GM20431 (cell line): ENCODE results near the gene ABCA7.

Experiments
- in situ Hi-C: fragments of 300-500 bp; cut with MseI, MboI; formaldehyde crosslinking; loops from one replicate; pipeline ENCODE4 v1.15.0; 2020; ENCODE audit warnings: low sequenced_read_pairs; ENCODE audit not compliant: unreplicated experiment

Gene ABCA7

DNA sequence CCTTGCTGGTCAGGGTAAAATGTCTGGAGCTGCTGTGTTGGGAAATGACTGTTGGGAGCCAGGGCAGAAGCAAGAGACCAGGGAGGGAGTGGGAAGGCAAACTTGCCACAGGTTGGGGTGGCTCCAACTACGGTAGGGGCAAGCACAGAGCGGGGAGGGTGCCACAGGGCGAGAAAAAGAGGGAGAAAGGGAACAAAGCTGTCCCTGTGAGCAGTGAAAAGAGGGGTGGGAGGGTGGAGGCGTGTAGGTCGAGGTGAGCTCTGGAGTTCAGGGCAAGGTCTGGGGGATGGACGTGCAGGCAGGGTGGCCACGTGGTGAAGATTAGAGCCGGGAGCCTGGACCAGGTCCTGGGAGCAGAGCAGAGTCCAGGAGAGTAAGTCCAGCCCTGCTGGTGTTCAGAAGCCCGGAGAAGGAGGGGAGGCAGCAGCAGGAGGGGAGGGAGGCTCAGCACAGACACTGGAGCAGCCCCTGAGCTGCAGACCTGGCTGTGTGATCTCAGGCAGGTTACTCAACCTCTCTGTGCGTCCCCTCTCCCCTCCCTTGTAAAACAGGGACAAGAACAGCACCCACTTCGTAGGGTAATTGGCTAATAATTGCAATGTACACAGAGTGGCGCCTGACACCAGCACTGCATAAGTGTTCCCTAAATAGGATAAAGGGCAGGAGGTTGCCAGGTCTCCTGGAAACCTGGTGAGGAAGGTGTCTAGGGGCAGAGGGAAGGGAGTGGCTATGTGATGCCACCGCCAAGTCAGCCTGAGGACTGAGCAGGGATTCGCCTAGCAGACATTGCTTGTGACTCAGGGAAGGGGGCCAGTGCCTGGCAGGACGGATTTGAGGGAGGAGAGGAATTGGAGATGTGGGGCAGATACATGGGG, 58.5 kb downstream of the ABCA7 start:
- in situ Hi-C loops = no loop called here

DNA sequence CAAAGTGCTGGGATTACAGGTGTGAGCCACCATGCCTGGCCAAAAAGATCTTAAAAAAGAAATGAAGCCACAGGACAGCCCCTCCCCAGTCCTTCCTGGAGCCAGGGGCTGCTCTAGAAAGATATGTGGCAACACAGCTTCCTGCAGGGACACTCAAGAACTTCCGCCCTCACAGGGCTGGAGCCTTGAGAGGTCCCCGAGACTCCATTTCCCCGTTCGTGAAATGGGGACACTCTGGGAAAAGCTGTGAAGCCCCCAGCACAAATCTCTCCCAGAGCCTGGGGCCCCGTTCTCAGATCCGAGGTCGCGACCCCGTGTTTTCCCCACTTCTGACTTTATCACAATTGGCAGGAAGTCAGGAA, 61.4 kb downstream of the ABCA7 start:
- in situ Hi-C loops = no loop called here

DNA sequence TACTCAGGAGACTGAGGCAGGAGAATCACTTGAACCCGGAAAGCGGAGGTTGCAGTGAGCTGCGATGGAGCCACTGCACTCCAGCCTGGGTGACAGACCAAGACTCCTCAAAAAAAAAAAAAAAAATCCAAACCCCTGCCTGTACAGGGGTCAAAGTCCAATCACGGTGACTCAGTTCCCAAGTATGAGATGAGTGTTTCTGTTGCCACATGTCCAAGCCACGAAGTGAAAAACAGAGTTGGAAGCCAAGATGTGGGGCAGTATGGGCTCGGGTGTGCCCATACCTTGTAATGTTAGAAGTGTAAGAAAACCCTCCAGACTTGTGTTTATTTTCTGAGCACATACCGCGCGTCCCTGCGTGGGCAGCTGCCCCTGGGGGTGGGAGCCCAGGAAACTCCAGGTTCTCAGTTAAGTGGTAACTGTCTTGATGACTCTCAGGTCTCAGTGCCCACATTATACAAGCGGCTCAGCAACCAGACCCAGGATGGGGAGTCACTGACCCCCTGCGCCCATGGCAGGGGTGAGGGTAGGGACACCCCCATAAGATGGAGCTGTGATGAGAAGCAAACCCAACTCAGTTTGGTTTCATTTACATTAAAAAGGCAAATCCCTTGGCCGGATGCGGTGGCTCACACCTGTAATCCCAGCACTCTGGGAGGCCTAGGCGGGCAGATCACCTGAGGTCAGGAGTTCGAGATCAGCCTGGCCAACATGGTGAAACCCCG, 62.7 kb downstream of the ABCA7 start:
- in situ Hi-C loops = no loop called here

DNA sequence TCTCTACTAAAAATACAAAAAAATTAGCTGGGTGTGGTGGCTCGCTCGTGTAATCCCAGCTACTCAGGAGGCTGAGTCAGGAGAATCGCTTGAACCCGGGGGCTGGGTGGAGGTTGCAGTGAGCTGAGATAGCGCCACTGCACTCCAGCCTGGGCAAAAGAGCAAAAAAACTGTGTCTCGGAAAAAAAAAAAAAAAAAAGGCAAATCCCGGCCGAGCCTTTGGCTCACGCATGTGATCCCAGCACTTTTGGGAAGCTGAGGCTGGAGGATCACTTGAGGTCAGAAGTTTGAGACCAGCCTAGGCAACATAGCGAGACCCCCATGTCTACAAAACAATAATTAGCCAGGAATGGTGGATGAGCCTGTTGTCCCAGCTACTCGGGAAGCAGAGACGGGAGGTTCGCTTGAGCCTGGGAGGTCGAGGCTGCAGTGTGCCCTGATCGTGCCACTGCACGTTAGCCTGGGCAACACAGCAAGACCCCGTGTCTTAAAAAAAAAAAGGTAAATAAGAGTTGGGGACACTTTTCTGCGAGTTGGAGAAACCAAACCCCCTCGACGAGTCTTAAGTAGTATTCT, 63.3 kb downstream of the ABCA7 start:
- in situ Hi-C loops = no loop called here

DNA sequence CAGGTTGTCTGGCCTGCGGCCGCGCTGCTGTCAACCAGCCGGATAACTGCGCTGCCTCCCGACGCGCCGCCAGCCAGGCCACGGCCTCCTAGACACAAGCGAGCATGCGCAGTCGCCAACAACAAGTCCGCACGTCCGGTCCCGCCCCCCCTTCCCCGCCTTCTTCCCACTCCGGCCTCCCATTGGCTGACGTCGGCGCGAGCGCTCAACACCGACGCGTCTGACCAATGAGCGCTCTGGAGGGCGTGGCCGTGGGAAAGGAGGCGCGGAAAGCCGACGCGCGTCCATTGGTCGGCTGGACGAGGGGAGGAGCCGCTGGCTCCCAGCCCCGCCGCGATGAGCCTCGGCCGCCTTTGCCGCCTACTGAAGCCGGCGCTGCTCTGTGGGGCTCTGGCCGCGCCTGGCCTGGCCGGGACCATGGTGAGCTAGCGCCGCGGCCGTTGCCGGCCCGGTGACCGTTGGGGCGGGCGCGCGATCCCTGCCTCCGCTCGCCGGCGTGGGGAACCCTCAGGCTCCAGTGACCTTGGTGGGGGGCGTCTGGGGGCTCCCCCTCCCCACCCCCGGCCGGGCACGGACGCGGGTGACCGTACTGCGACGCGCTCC, 63.9 kb downstream of the ABCA7 start, which contains the start of gene GPX4:
Gene GPX4 (plus strand): TSS at position 287 of the 603 bp plus-strand sequence. CDS start 50 bp downstream, at position 337.
- in situ Hi-C loops = no loop called here

DNA sequence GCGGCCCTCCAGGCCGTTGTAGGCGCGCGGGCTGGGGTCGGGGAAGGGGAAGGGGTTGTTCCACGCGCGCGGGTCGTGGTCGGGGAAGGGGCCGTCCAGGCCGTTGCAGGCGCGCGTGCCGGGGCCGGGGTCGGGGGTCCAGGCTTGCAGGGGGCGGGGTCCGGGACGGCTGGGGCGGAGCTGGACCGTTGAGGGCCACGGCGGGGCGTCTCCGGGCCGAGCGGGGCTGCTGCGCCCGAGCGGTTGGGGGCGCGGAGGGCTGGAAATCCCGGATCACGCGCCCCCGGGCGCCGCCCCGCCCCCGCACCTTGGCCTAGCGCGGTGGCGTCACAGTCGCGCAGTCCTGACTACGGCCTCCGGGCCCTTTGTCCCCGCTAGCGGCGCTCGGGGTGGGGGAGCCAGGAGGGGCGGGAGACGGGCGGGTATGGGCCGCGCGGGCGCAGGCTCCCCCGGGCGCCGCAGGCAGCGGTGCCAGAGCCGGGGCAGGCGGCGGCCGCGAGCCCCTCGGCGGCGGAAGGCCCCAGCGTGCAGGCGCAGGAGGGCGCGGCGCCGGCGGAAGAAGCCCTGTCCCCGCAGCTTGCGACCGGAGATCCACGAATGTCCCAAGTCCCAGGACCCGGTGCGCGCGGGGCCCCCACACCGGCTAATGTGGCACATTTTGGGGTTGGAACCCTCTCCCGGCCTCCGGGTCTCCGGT, 64.6 kb downstream of the ABCA7 start:
- in situ Hi-C loops = no loop called here

DNA sequence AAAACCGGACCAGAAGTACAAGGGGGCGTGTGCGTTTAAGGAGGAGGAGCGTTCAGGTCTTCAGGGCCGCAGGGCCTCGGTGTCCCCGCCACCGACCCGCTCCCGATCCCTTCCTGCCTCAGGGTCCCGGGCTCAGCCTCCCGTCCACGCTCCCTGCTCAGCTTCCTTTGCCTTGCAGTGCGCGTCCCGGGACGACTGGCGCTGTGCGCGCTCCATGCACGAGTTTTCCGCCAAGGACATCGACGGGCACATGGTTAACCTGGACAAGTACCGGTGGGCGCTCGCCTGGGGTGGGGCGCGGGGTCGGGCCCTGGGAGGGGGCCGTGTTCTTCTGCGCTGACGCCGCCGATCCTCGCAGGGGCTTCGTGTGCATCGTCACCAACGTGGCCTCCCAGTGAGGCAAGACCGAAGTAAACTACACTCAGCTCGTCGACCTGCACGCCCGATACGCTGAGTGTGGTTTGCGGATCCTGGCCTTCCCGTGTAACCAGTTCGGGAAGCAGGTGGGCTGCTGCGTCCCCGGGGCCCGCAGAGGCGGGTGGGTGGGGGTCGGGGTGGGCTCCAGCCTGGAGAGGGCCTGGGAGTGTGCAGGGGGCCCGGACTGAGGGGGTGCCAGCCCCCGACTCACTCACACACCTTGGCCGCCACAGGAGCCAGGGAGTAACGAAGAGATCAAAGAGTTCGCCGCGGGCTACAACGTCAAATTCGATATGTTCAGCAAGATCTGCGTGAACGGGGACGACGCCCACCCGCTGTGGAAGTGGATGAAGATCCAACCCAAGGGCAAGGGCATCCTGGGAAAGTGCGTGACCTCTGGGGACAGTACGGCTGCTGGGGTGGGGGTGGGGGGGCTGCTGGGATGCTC, 65.3 kb downstream of the ABCA7 start:
- in situ Hi-C loops = no loop called here

DNA sequence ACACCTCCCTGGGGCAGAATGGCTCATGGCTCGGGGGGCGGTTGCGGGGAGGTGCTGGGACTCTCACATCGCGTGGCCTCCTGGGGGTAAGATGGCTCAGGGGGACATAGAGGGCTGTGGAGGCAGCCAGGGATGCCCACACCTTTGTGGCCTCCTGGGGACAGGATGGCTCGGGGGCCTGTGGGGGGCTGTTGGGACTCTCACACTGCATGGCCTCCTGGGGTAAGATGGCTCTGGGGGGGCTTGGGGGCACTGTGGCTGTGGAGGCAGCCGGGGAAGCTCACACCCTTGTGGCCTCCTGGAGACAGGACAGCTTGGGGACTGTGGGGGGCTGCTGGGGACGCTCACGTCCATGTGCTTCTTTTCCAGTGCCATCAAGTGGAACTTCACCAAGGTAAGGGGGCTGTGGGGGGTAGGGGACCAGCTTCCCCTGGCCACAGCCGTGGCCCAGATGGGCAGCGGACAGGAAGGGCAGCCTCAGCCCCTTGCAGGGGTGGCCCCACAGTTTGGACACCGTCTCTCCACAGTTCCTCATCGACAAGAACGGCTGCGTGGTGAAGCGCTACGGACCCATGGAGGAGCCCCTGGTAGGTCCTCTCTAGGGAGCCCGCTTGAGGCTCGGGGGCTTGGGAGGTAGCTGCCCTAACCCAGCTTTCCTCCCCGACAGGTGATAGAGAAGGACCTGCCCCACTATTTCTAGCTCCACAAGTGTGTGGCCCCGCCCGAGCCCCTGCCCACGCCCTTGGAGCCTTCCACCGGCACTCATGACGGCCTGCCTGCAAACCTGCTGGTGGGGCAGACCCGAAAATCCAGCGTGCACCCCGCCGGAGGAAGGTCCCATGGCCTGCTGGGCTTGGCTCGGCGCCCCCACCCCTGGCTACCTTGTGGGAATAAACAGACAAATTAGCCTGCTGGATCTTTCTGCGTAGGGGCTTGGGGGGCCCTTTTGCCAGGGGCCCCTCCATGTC, 66.2 kb downstream of the ABCA7 start:
- in situ Hi-C loops = no loop called here

DNA sequence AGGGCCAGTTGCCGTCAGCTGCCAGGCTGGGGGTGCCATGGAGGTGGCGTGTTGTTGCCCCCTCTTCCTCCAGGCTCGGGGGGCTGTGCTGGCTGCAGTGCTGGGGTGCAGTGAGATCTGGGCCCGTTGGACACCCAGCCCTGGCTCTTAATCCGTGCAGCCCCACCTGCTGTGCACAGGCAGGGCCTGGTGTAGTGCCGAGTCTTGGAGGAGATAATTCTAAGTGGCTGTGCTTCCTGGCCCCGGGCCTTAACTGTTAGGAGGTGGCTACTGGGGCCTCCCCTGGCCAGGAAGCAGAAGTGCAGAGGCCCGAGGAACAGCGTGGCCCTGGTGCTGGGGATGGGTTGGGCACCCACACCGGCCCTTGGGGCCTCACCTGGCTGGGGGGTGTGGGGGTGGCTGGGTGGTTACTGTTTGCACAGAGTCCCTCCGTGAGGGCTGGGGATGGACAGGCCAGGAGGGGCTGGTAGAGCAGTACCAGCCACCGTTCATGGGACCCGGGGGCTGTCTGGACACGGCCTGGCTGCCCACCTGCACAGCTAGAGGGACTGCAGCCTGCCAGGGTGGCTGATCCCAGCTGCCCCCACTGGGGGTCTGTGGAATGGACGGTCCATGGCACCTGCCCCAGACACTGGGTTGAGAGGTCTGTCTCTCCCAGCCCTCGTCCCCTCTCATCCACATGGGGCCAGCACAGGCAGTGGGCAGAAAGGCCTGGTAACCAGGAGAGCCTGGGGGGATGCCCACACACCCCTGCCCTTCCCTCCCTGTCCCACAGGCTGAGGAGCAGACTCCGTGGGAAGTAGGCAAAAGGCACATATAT, 67.1 kb downstream of the ABCA7 start:
- in situ Hi-C loops = no loop called here

DNA sequence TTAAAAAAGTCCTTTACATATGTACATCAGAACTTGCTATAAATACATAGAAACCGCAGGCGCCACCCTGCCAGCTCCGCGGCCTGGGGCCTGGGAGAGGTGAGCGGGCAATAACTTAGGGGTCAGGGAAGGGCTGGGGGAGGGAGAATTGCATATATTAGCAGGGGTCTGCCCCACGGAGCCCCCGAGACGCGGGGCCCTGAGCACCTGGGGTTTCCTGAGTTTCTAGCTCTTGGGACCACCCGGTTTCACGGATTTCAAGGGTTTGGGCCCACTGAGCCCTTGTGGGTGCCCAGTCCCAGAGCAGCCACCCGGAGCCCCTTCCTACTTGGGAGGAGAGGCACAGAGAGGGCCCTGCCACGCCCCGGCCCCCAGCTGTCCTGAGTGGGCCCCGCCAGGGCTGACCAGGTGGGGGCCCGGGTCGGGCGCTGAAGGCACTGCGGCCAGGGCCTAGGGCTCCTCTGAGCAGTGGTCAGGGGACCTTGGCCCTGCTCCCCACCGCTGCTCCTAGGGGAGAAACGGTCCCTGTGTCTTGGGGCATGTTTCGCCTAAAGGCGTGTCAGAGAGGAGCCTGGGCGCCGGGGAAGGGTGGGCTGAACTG, 67.9 kb downstream of the ABCA7 start:
- in situ Hi-C loops = no loop called here

DNA sequence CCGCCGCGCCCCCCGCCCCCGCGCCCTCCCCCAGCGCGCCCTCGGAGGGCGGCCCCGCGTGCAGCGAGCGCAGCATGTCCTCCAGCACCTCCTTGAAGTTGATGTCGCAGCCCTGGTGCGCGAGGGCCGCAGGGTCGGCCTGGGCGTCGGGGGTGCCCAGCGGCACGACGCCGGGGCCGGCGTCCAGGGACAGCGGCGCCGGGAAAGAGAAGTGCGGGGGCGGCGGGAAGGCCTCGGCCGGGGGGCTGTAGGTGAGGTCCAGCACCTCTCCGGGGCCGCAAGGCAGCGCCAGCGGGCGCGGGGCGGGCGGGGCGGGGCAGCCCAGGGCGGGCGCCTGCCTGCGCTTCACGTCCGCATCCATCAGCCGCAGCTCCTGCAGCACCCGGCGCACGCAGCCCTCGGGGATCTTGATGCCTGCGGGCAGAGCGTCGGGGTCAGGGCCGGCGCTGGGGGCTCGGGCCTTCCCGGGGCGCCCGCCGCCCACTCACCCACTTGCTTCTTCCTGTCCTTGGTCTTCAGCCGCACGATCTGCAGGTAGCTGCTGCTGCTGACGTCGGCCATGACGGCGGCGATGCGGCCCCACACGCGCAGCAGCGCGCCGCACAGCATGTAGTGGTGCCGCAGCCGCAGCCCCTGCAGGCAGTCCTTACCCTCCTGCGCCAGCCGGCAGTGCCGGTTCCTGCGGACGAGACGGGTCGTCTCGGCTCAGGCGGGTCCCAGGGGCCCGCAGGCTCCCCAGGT, 68.6 kb downstream of the ABCA7 start:
- in situ Hi-C loops = no loop called here

DNA sequence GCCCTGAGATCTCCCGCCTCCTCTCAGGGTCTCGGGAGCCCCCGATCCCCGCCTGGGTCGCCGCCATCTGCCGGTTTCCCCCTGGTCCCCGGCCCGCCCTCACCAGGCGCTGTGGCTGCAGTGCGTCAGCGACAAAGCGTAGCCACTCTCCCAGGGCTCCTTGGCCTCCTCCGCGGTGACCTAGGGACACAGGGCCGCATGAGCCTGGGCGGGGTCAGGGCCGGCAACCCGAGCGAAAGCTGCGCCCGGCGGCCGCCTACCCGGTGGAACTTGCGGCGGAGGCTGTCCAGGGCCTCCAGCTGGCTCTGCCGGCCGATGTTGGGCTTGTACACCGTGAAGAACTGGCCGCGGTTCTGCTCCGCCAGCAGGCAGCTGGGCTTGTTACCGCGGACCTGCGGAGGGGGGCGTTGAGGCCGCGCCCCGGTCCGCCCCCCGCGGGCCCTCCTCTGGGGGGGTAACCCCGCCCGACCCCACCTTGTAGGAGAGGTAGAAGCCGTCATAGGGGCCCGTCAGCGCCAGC, 69.2 kb downstream of the ABCA7 start:
- in situ Hi-C loops = no loop called here

DNA sequence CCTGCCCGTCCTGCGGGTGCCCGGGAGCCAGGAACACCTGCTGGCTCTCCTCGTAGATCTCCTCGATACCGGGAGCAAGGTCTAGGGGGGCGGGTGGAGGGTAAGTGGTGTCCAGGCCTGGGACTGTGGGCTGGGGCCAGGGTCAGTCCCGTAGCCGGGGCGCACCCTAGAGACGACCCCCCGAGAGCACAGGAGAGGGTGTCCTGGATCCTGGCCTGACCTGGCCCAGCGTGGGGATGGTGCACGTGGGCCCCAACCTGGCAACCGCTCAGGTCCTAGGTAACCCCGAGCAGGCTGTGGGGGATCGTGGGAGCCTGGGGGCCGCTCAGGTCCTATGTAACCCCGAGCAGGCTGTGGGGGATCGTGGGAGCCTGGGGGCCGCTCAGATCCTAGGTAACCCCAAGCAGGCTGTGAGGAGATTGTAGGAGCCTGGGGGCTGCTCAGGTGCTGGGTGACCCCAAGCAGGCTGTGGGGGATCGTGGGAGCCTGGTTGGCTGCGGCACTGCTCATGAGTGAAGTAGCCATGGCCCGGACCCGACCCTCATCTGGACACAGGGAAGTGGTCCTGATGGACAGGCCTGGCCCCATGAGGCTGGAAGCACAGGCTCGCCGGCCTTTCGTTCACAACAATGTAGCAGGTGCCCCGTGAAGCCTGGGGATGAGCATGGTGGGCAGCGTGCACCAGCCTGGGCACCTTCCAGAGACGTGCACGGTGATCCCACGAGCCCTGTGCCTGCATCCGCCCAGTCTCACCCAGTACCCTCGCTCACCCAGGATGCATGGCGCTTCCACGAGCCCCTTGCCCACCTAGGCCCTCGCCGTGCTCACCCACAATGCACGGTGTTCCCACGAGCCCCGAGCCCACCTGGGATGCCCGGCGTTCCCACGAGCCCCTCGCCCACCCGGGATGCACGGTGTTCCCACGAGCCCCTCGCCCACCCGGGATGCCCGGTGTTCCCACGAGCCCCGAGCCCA, 70.1 kb downstream of the ABCA7 start:
- in situ Hi-C loops = loop anchor here (10.0 kb wide), 1 partner anchor 75 kb away; no protein-coding TSS in a partner anchor

DNA sequence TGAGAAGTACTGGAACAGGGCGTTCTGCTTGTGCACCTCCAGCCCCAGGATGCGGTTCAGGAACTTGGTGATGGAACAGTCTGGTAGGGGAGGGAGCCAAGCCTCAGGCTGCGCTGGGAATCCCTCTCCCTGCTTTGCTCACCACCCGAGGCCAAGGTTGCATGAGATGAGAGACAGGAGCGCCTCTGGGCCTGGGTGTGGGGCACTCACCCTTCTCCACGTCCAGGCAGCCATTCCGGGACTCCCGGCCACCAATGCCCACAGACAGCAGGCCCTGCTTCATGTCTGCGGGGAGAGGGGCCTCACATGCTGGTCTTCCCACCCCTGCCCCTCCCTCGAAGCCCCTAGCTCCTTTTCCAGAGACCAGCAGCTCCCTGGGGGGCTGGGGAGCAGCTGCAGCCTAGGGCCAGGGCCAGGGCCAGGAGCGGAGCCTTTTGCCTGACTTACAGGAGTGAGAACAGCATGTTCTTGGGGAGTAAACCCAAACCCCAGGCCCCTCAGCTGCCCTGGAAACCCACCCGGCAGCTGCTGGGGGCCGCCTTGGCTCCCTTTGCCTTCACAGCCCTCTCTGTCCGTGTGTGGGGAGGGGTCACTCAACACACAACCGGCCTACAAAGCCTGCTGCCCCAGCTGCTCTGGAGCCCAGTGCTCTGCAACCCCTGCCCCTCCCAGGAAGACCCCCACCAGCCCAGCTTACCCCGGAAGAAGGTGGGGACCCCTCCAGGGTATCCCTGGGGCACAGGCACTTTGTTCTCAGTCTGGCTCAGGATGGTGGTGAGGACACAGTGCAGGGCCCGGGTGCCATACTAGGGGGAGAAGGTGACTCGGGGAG, 71.1 kb downstream of the ABCA7 start:
- in situ Hi-C loops = loop anchor here (10.0 kb wide), 1 partner anchor 74 kb away; no protein-coding TSS in a partner anchor
